ENCODE data around the gene YPEL5. TPM values are rescaled to one million over a fixed set of nuclear protein-coding genes. Genes with fewer than 3 reads are reported as not detected.
"Not testable (repeated sequence)": the region's sequence is repeated elsewhere in the genome, so short reads cannot be mapped to it uniquely, and the experiment has no call there.

YPEL5 gene
- total RNA-seq, 1 donor from 2014 or later = 67.8 TPM

DNA sequence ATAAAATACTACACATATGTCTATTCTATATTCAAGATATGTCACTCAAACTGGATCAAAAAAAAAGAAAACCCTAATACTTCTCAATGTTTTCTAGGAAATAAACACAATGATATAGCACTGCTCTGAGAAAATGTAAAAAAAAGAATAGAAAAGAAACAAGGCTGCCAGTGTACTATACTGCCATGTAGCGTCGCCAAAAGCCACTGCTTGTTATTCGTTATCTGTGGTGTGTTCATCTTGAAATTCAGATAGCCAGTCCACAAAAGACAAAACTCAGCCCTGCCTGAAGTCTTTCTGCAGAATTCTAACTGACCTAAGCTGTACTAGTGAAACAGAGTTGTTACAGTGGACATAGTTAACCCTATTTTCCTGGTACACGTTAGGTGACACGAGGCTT, 12.2 kb upstream of the YPEL5 start:
- DNase-seq (ENCODE audit: low spot score) = no peak
- intact Hi-C loops (cut with DNase I) = no loop called here

GRCh38 chr2:30135541-30135940, 11.3 kb upstream of the YPEL5 start:
- DNase-seq (ENCODE audit: low spot score) = no peak
- intact Hi-C loops (cut with DNase I) = no loop called here

- DNase-seq (ENCODE audit: low spot score) = no peak
- intact Hi-C loops (cut with DNase I) = no loop called here
Measured at GRCh38 chr2:30136764-30137444, 9.9 kb upstream of the YPEL5 start.

GRCh38 chr2:30139131-30139870, 7.5 kb upstream of the YPEL5 start:
- no peak for DNase-seq (ENCODE audit: low spot score)
- intact Hi-C loops (cut with DNase I) = no loop called here

GRCh38 chr2:30141136-30141535, 5.7 kb upstream of the YPEL5 start:
- intact Hi-C loops (cut with DNase I) = no loop called here
- DNase-seq (ENCODE audit: low spot score) = no peak

DNA sequence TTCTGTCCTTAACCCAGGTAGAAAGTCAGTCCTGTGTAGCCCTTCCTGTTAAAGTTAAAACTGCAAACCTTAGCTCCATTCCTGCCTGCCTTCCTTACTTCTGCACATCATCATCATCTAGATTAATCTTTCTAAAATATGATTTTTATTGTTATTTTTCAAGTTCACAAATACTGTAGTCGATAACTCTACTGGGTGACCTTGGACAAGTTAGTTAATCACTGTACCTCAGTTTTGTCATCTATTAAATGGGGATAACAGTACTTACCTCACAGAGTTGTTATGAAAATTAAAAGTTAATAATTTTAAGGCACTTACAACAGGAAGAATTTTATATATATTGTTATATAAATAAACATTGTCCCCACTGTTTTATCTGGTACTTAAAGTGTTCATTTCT, 2.5 kb upstream of the YPEL5 start:
- no peak for DNase-seq (ENCODE audit: low spot score)
- intact Hi-C loops (cut with DNase I) = no loop called here

DNA sequence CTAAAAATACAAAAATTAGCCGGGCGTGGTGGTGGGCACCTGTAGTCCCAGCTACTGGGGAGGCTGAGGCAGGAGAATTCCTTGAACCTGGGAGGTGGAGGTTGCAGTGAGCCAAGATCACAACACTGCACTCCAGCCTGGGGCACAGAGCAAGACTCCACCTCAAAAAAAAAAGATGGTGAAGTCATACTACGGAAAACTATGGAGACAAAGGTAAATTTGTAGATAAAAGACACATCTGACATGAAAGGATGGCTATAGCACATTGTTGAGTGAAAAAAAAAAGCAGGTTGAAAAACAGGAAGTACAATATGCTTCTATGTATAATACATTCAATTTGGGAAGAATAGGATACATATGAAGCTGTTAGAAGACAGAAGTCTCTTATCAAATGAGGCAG, 1.9 kb upstream of the YPEL5 start:
- DNase-seq (ENCODE audit: low spot score); intact Hi-C loops (cut with DNase I): not testable (repeated sequence)

DNA sequence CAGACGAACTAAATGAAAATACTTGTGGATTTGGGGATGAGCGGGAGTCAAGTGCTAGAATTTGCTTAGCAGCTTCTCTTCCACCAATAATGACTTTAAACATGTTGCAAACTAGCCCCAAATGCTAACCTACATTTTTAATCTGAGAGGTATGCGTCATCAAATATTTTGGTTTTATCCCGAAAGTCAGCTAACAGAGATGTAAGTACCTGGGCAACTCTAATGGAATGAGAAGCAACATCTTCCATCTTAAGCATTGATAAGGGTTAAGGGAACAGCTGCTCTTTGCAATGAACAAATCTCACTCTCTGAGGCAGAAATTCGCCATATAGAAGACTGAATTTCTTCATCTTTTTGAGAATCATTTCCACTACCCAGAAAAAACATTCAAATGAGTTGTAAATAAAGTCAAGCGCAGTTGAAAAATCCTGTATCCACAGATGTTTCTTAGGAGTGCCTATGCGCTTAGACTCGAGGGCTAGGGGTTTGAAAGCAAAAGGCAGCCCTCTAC, 926 bp upstream of the YPEL5 start:
- DNase-seq (ENCODE audit: low spot score) = no peak
- intact Hi-C loops (cut with DNase I) = no loop called here

DNA sequence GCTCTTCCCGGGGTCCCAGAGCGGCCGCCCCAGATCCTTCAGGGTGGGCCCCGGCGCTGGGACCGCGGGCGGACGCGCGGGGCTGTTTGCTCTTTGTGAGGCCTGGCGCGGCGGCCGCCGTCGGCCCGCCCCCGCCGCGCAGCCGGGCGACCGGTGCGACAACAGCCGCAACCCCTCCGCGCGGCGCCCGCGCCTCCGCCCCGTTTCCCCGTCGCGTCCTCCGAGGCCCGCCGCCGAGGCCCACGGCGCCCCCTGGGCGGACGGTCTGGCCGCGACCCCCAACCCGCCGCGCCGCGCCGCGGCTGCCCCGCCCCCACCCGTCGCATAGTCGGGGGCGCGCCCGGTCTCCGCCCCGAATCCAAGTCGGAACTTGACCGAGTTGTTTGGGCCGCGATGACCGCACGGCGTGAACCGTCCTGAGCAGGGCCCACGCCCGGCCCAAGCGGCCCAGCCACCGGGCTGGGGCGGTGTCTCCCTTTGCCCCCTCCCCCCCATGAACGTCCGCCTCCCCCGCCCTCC, 448 bp downstream of the YPEL5 start:
- intact Hi-C loops (cut with DNase I) = no loop called here
- no peak for DNase-seq (ENCODE audit: low spot score)

- peak; percentile 94 for DNase-seq (ENCODE audit: low spot score)
- intact Hi-C loops (cut with DNase I) = no loop called here
Measured at GRCh38 chr2:30147715-30148610, 1.2 kb downstream of the YPEL5 start.

GRCh38 chr2:30148850-30149249, 2.0 kb downstream of the YPEL5 start:
- DNase-seq (ENCODE audit: low spot score) = no peak
- intact Hi-C loops (cut with DNase I) = no loop called here

DNA sequence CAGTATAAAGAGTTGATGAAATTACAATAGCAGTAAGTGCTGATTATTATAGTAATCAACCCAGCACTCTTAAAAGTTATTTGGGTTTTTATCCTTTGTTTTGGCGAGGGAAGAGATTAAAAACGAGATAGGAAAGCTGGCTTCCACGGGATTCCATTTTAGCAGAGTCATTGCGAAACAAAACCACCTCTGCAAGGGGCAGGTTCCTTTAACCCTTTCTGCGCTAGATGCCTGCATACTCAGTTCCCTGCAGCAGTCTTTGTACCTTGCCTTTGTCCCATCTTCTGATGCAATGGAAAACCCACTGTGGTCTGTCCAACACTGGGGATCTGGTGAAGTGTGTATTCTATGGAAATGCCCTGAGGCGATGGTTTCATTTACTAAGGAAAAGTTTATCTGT, 2.7 kb downstream of the YPEL5 start:
- DNase-seq (ENCODE audit: low spot score) = no peak
- intact Hi-C loops (cut with DNase I) = no loop called here

GRCh38 chr2:30149976-30150375, 3.2 kb downstream of the YPEL5 start:
- intact Hi-C loops (cut with DNase I) = no loop called here
- DNase-seq (ENCODE audit: low spot score) = no peak

DNA sequence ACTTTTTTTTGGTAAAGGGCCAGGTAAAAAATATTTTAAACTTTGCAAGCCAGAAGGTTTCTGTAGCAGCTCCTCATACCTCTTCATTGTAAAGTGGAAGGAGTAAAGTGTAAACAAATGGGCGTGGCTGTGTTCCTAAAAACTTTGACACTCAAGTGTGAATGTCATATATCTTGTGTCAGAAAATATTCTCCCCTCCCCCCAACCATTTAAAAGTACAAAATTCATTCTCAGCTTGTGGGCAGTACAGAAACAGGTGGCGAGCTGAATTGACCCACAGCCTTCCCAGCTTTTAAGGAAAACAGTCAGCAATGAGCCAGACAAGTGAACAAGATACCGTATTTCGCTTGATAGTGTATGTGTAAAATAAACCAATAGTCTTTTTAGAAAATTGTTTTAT, 4.0 kb downstream of the YPEL5 start:
- no peak for DNase-seq (ENCODE audit: low spot score)
- intact Hi-C loops (cut with DNase I) = no loop called here

GRCh38 chr2:30152385-30152784, 5.6 kb downstream of the YPEL5 start:
- DNase-seq (ENCODE audit: low spot score) = no peak
- intact Hi-C loops (cut with DNase I) = no loop called here

- intact Hi-C loops (cut with DNase I) = no loop called here
- DNase-seq (ENCODE audit: low spot score) = no peak
Measured at GRCh38 chr2:30155202-30155601, 8.4 kb downstream of the YPEL5 start.

- intact Hi-C loops (cut with DNase I) = no loop called here
- DNase-seq (ENCODE audit: low spot score) = no peak
Measured at GRCh38 chr2:30155889-30156658, 9.3 kb downstream of the YPEL5 start.

DNA sequence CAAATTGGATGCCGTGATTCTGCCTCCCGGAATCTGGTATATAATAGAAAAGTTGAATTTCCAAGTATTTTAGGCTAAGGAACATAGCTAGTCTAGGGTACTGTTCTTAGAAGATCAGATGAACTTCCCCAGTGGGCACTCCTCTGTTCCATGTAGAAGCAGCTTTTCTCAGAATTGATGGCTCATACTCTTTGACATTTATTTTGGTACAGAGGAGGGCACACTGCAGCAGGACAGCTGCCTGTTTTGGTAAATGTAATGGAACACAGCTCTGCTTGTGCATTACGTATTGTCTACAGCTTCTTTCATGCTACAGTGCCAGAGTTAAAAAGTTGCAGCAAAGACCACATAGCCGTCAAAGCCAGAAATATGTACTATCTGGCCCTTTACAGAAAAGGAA, 10.8 kb downstream of the YPEL5 start:
- intact Hi-C loops (cut with DNase I) = no loop called here
- no peak for DNase-seq (ENCODE audit: low spot score)

- intact Hi-C loops (cut with DNase I) = loop anchor here (10.0 kb wide), 1 partner anchor 1015 kb away; no protein-coding TSS in a partner anchor
- no peak for DNase-seq (ENCODE audit: low spot score)
Measured at GRCh38 chr2:30159766-30160165, 13.0 kb downstream of the YPEL5 start.

All from cardiac septum (tissue), 1 donor.